ENCODE data around the gene ARHGAP27. TPM values are rescaled to one million over a fixed set of nuclear protein-coding genes. Genes with fewer than 3 reads are reported as not detected.
"Not testable (repeated sequence)": the region's sequence is repeated elsewhere in the genome, so short reads cannot be mapped to it uniquely, and the experiment has no call there.

Gene ARHGAP27
- total RNA-seq, 2 experiments from 2014 or later: 41.7 to 44.3 TPM

- Mint-ChIP-seq H3K36me3 (no peaks in the 10 kb centered on the region), H3K9me3 (peaks cover under 1% of the 10 kb centered on the region), H3K4me1 (ENCODE audit: low read depth) (peaks cover 32% of the 10 kb centered on the region), H3K27me3 (peaks cover 7% of the 10 kb centered on the region), H3K27ac (no peak overlapping the region), H3K4me3 (no peak overlapping the region)
- ChIA-PET POLR2A (interaction anchor here (0.6 to 2.0 kb wide), 11 partner anchors 11 to 131 kb away, joined by 3 to 12 read pairs (median 4); partner anchors contain the start of gene MAP3K14), CTCF (interaction anchor here (0.7 to 1.6 kb wide), 6 partner anchors 14 to 206 kb away, joined by 3 to 8 read pairs (median 4); no protein-coding TSS in a partner anchor)
- DNase-seq: no peak
- intact Hi-C loops (cut with micrococcal nuclease): loop anchor here (1.0 to 2.0 kb wide), 3 partner anchors 37 to 50 kb away; no protein-coding TSS in a partner anchor
These were observed 75.2 kb downstream of the ARHGAP27 start for GRCh38 chr17:45357364-45357997.

DNA sequence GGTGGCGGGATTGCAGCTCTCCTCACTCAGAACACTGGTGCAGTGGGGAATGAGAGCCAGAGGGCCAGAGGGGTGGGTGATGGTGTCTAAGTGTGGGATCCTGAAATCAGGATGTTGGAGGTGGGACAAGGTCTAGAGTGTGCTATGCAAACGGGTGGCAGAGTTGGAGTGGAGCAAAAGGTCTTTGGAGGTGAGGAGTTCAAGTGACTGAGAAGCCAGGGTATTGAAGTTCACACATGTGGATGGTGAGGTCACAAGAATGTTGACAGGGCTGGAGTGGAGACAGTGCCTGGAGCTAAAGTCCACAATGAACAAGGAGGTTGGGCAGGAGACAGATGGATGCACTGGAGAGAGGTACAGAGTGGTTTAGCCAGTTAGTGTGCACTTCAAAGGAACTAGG is 77.6 kb downstream of the ARHGAP27 start:
- Mint-ChIP-seq H3K9me3 (peaks cover 15% of the 10 kb centered on the region), H3K27ac (no peak overlapping the region), H3K4me3 (no peak overlapping the region), H3K27me3 (no peaks in the 10 kb centered on the region), H3K36me3 (no peaks in the 10 kb centered on the region), H3K4me1 (ENCODE audit: low read depth) (peaks cover 38% of the 10 kb centered on the region)
- ChIA-PET POLR2A (no interaction called here), CTCF (interaction anchor here (1.1 kb wide), 1 partner anchor 83 kb away, joined by 3 read pairs; no protein-coding TSS in a partner anchor)
- no peak for DNase-seq
- intact Hi-C loops (cut with micrococcal nuclease): no loop called here

- intact Hi-C loops (cut with micrococcal nuclease): no loop called here
These were observed 79.6 kb downstream of the ARHGAP27 start for GRCh38 chr17:45353043-45353442.

DNA sequence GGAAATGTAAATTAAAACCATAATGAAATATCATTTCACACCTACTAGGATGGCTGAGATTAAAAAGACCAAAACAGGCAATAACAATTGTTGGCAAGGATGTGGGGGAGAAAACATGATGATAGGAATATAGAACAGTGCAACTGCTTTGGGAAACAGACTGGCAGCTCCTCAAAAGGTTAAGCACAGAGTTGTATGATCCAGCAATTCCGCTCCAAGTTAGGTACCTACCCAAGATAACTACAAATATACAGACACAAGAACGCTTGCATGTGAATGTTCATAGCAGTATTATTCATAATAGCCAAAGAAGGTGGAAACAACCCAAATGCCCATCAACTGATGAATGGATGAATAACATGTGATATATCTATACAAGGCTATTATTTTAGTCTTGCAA is 80.8 kb downstream of the ARHGAP27 start:
- no peaks in the 10 kb centered on the region for H3K27me3 Mint-ChIP-seq
- POLR2A ChIA-PET: no interaction called here
- CTCF ChIA-PET: no interaction called here

More at GRCh38 chr17:45353043-45353442, 79.6 kb downstream of the ARHGAP27 start:
- H3K9me3 Mint-ChIP-seq: peaks cover 15% of the 10 kb centered on the region
- H3K27me3 Mint-ChIP-seq: no peaks in the 10 kb centered on the region
- H3K27ac Mint-ChIP-seq: no peak overlapping the region
- POLR2A ChIA-PET: no interaction called here
- H3K4me3 Mint-ChIP-seq: no peak overlapping the region
- CTCF ChIA-PET: no interaction called here
- no peaks in the 10 kb centered on the region for H3K36me3 Mint-ChIP-seq
- peak; percentile 73 for DNase-seq
- peaks cover 36% of the 10 kb centered on the region for H3K4me1 Mint-ChIP-seq (ENCODE audit: low read depth)

DNA sequence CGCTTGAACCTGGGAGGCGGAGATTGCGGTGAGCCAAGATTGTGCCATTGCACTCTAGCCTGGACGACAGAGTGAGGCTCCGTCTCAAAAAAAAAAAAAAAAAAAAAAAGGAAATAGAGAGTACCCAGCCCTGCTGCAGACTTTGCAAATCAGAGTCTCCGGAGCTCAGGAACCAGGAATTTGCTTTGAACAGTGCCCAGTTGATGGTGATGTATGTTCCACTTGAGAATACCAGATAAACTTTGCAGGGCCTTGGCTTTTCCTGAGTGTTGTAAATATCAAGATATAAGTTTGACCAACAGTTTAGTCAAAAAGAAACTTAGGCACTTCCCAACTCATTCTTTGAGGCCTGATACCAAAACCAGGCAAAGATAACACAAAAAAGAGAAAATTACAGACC is 85.2 kb downstream of the ARHGAP27 start:
- CTCF ChIA-PET: no interaction called here
- Mint-ChIP-seq H3K4me3 (no peak overlapping the region), H3K36me3 (no peaks in the 10 kb centered on the region), H3K27me3 (no peaks in the 10 kb centered on the region), H3K9me3 (peaks cover 15% of the 10 kb centered on the region), H3K27ac (no peak overlapping the region), H3K4me1 (ENCODE audit: low read depth) (peaks cover 10% of the 10 kb centered on the region)
- POLR2A ChIA-PET: no interaction called here
- DNase-seq: no peak
- intact Hi-C loops (cut with micrococcal nuclease): no loop called here

More for the DNA sequence above, 80.8 kb downstream of the ARHGAP27 start:
- peaks cover 28% of the 10 kb centered on the region for H3K4me1 Mint-ChIP-seq (ENCODE audit: low read depth)
- no peaks in the 10 kb centered on the region for H3K36me3 Mint-ChIP-seq
- H3K27ac Mint-ChIP-seq: no peak overlapping the region
- no peak for DNase-seq
- intact Hi-C loops (cut with micrococcal nuclease): no loop called here
- peaks cover 15% of the 10 kb centered on the region for H3K9me3 Mint-ChIP-seq
- no peak overlapping the region for H3K4me3 Mint-ChIP-seq

GRCh38 chr17:45346216-45347015 is 86.3 kb downstream of the ARHGAP27 start:
- intact Hi-C loops (cut with micrococcal nuclease): no loop called here
- no peak overlapping the region for H3K4me3 Mint-ChIP-seq
- ChIA-PET POLR2A (no interaction called here), CTCF (no interaction called here)
- no peaks in the 10 kb centered on the region for H3K36me3 Mint-ChIP-seq
- no peaks in the 10 kb centered on the region for H3K27me3 Mint-ChIP-seq
- no peak for DNase-seq
- H3K9me3 Mint-ChIP-seq: peaks cover 6% of the 10 kb centered on the region
- H3K27ac Mint-ChIP-seq: no peak overlapping the region
- H3K4me1 Mint-ChIP-seq (ENCODE audit: low read depth): peaks cover 4% of the 10 kb centered on the region

- DNase-seq: no peak
- Mint-ChIP-seq H3K36me3 (no peaks in the 10 kb centered on the region), H3K4me3 (no peak overlapping the region), H3K9me3 (no peaks in the 10 kb centered on the region), H3K27me3 (no peaks in the 10 kb centered on the region), H3K27ac (no peak overlapping the region), H3K4me1 (ENCODE audit: low read depth) (peaks cover 4% of the 10 kb centered on the region)
- intact Hi-C loops (cut with micrococcal nuclease): no loop called here
- POLR2A ChIA-PET: no interaction called here
- CTCF ChIA-PET: no interaction called here
These were observed 87.0 kb downstream of the ARHGAP27 start for GRCh38 chr17:45345554-45346215.

DNA sequence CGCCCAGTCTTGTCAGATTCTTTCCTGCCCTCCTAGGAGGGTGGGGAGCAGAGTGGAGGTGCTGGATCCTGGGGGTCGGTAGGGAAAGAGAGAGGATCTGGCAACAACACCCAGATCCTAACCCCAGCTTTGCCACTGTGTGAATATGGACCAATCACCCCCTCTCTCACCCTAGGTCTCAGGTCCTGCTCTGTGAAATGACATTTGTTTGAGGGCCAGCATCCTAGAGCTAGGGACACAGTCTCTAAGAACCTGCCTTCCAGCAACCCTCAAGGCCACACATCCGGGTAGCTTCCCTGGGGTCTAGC is 87.5 kb downstream of the ARHGAP27 start:
- H3K4me1 Mint-ChIP-seq (ENCODE audit: low read depth): peaks cover 4% of the 10 kb centered on the region
- no peak for DNase-seq
- no peaks in the 10 kb centered on the region for H3K9me3 Mint-ChIP-seq
- CTCF ChIA-PET: no interaction called here
- intact Hi-C loops (cut with micrococcal nuclease): no loop called here
- no peaks in the 10 kb centered on the region for H3K27me3 Mint-ChIP-seq
- H3K36me3 Mint-ChIP-seq: no peaks in the 10 kb centered on the region
- no peak overlapping the region for H3K4me3 Mint-ChIP-seq
- no peak overlapping the region for H3K27ac Mint-ChIP-seq
- POLR2A ChIA-PET: no interaction called here

- CTCF ChIA-PET: not testable (repeated sequence)
These were observed 88.6 kb downstream of the ARHGAP27 start for GRCh38 chr17:45343967-45344664.

More at GRCh38 chr17:45343967-45344664, 88.6 kb downstream of the ARHGAP27 start:
- H3K4me1 Mint-ChIP-seq (ENCODE audit: low read depth); H3K27me3 Mint-ChIP-seq; H3K9me3 Mint-ChIP-seq; intact Hi-C loops (cut with micrococcal nuclease); H3K36me3 Mint-ChIP-seq; POLR2A ChIA-PET; H3K4me3 Mint-ChIP-seq; H3K27ac Mint-ChIP-seq; DNase-seq: not testable (repeated sequence)

Other genes with a start within 250 kb of the ARHGAP27 start
- 100 to 1,000 TPM; 314 to 331 TPM for gene FMNL1, start 211.0 kb downstream of the ARHGAP27 start, total RNA-seq
- gene SPATA32, start 170.8 kb downstream of the ARHGAP27 start, total RNA-seq: under 1 TPM in 1 of 2 experiments, not detected in 1; 0.12 TPM
- gene MAP3K14, start 115.8 kb downstream of the ARHGAP27 start, total RNA-seq: 10 to 100 TPM; 62.9 to 65.0 TPM
- 10 to 100 TPM; 21.3 to 22.1 TPM for gene PLEKHM1, start 57.9 kb upstream of the ARHGAP27 start, total RNA-seq

Data from activated CD4-positive, alpha-beta memory T cell treated with anti-CD3 and anti-CD28 coated beads for 36 hours (primary cell).